ENCODE results near the gene WDR90.

DNA sequence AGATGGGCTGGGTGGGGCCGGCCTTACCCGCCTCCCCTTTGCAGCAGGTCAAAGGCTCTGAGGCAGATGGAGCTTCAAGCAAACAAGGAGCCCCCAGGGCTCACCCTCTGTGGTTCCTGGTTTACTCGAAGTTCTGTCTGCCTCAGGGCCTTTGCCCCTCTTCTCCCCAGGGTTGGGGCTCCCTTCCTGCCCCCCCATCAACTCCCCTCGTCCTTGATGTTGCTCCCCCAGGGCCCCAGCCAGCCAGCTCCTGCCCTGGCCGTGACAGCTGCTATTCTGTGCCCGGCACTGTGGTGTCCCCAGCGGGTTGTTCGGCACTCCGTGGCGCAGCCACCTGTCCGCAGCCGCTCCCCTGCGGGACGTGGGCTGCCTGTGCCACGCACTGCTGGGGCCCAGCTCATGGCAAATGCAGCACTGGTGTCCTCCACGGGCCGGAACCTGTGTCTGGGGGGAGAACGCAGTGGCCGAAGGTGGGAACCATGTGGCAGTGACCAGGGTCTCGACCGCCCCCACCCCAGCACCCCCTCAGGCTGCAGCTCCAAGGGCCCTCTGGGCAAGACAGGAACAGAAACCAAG, 61.4 kb downstream of the WDR90 start:
- TF ChIP-seq EZH2phosphoT487 (IDR thresholded peaks at IDR 0.05; ENCODE audit: borderline replicate concordance) = no peak
- TF ChIP-seq, protein P1, sequence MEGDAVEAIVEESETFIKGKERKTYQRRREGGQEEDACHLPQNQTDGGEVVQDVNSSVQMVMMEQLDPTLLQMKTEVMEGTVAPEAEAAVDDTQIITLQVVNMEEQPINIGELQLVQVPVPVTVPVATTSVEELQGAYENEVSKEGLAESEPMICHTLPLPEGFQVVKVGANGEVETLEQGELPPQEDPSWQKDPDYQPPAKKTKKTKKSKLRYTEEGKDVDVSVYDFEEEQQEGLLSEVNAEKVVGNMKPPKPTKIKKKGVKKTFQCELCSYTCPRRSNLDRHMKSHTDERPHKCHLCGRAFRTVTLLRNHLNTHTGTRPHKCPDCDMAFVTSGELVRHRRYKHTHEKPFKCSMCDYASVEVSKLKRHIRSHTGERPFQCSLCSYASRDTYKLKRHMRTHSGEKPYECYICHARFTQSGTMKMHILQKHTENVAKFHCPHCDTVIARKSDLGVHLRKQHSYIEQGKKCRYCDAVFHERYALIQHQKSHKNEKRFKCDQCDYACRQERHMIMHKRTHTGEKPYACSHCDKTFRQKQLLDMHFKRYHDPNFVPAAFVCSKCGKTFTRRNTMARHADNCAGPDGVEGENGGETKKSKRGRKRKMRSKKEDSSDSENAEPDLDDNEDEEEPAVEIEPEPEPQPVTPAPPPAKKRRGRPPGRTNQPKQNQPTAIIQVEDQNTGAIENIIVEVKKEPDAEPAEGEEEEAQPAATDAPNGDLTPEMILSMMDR (conservative IDR thresholded peaks at IDR 0.05; ENCODE audit: low read length) = no peak
